BE2C (cell line): ENCODE data around the gene PTHLH.

Experiments used
- DNase-seq: peaks from one replicate; pipeline ENCODE4 v3.0.0-alpha.2; 2020
- H3K27me3 ChIP-seq: fragments of 250-450 bp; sonication (Bioruptor Pico); 2 replicates; pipeline ENCODE4 v1.5.1; 2020; ENCODE audit warnings: mild to moderate bottlenecking
- H3K36me3 ChIP-seq: fragments of 250-450 bp; sonication (Bioruptor Pico); 2 replicates; pipeline ENCODE4 v1.5.1; 2020; ENCODE audit warnings: mild to moderate bottlenecking
- H3K4me1 ChIP-seq: fragments of 250-450 bp; sonication (Bioruptor Pico); 2 replicates; pipeline ENCODE4 v1.5.1; 2020
- H3K4me3 ChIP-seq: 2 replicates; pipeline ENCODE4 v1.5.1; 2011; ENCODE audit warnings: low read depth, low read length
- H3K9me3 ChIP-seq: fragments of 250-450 bp; sonication (Bioruptor Pico); 2 replicates; pipeline ENCODE4 v1.5.1; 2020
- CTCF ChIP-seq: IDR thresholded peaks from 2 replicates; pipeline ENCODE4 v1.5.1; 2012; ENCODE audit warnings: mild to moderate bottlenecking, low read depth, low read length

The PTHLH gene

GRCh38 chr12:28012333-28012918 is 39.9 kb upstream of the PTHLH start:
- no peak for TF ChIP-seq CTCF
- H3K4me3 ChIP-seq = no peak overlapping the region
- H3K9me3 ChIP-seq = no peaks in the 10 kb centered on the region
- H3K27me3 ChIP-seq = no peaks in the 10 kb centered on the region
- H3K36me3 ChIP-seq = no peaks in the 10 kb centered on the region
- DNase-seq = no peak
- no peaks in the 10 kb centered on the region for H3K4me1 ChIP-seq

GRCh38 chr12:28010036-28010435 is 37.5 kb upstream of the PTHLH start:
- TF ChIP-seq CTCF = no peak

GRCh38 chr12:27999970-28000369 is 27.4 kb upstream of the PTHLH start:
- H3K27me3 ChIP-seq = peaks cover 3% of the 10 kb centered on the region; the same call in 1 of the 2 replicates
- no peaks in the 10 kb centered on the region for H3K4me1 ChIP-seq
- no peak overlapping the region for H3K4me3 ChIP-seq
- no peak for DNase-seq
- no peaks in the 10 kb centered on the region for H3K9me3 ChIP-seq
- TF ChIP-seq CTCF = no peak
- no peaks in the 10 kb centered on the region for H3K36me3 ChIP-seq

More at GRCh38 chr12:28010036-28010435, 37.5 kb upstream of the PTHLH start:
- Histone ChIP-seq H3K4me1 (no peaks in the 10 kb centered on the region), H3K27me3 (no peaks in the 10 kb centered on the region), H3K36me3 (no peaks in the 10 kb centered on the region), H3K9me3 (no peaks in the 10 kb centered on the region), H3K4me3 (no peak overlapping the region)
- no peak for DNase-seq

- no peak for DNase-seq
- H3K4me1 ChIP-seq = no peaks in the 10 kb centered on the region
- H3K4me3 ChIP-seq = no peak overlapping the region
- H3K9me3 ChIP-seq = no peaks in the 10 kb centered on the region
- no peak for TF ChIP-seq CTCF
- no peaks in the 10 kb centered on the region for H3K36me3 ChIP-seq
- H3K27me3 ChIP-seq = peaks cover 3% of the 10 kb centered on the region; the same call in 1 of the 2 replicates
These were observed 27.0 kb upstream of the PTHLH start for GRCh38 chr12:27999521-27999920.

- TF ChIP-seq CTCF = no peak
- peaks cover 3% of the 10 kb centered on the region; the same call in 1 of the 2 replicates for H3K27me3 ChIP-seq
- H3K36me3 ChIP-seq = no peaks in the 10 kb centered on the region
- H3K4me3 ChIP-seq = no peak overlapping the region
- DNase-seq = no peak
- H3K4me1 ChIP-seq = no peaks in the 10 kb centered on the region
- no peaks in the 10 kb centered on the region for H3K9me3 ChIP-seq
These were observed 26.1 kb upstream of the PTHLH start for GRCh38 chr12:27998658-27999057.

- Histone ChIP-seq H3K4me3 (no peak overlapping the region), H3K4me1 (no peaks in the 10 kb centered on the region), H3K27me3 (peaks cover 5% of the 10 kb centered on the region; the same call in 1 of the 2 replicates), H3K36me3 (no peaks in the 10 kb centered on the region), H3K9me3 (no peaks in the 10 kb centered on the region)
- no peak for TF ChIP-seq CTCF
- no peak for DNase-seq
These were observed 25.6 kb upstream of the PTHLH start for GRCh38 chr12:27998170-27998569.
